ENCODE measurements around the gene FBXL17.

Gene FBXL17

DNA sequence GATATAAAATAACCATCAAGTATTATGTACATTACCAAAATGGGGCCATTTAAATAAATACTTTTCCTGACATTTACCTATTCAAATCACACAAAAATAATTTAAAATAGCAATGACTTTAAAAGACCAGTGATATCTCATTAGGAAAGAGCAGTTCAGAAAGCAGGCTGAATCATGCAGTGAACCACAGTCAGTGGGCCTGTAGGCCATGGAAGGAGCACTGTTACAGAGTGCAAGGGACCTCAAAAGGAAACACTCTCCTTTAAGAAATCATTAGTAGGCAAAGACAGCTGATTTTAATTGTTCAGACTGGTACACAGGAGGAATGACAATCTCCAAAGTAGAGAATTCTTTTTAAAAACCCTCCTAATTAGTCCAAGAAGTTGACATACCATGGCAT lies 427.6 kb downstream of the FBXL17 start:
- no peak for DNase-seq (ENCODE audit: low read depth in 2 of 2)

DNA sequence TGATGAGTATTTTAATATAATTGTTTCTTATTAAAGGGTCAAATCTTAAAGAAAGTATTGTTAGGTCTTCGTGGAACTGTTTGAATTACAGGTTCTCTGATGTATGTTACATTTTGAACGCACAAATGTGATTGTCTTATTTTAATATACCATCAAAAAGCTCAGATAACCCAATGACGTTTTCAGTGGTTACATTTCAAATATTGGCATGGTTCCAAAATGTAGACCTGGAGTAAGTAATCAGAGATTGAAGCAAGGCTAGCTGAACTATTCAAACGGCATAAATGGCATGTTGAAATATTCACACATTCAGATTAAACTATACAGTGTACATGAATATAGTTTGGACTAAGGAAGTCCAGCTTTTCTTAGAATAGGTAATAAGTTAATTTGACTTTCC lies 429.4 kb downstream of the FBXL17 start:
- no peak for DNase-seq (ENCODE audit: low read depth in 2 of 2)

DNA sequence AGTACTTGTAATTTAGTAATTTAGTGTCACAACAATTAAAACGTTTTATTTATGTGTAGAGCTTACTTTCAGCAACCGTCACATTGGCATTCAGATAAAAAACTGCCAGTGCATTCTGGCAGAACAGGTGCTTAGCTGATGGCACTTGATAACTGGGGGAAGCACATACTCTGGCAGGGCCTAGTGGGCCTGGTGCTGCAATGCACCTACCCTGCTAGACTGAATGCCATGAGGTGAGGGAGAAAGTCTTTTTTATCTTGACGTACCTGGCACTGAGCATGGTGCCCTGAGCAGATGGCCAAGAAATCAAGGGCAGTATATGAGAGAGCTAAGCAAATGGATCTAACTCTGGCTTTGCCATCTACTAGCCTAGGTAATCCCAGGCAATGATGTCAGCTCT lies 430.6 kb downstream of the FBXL17 start:
- no peak for DNase-seq (ENCODE audit: low read depth in 2 of 2)

DNA sequence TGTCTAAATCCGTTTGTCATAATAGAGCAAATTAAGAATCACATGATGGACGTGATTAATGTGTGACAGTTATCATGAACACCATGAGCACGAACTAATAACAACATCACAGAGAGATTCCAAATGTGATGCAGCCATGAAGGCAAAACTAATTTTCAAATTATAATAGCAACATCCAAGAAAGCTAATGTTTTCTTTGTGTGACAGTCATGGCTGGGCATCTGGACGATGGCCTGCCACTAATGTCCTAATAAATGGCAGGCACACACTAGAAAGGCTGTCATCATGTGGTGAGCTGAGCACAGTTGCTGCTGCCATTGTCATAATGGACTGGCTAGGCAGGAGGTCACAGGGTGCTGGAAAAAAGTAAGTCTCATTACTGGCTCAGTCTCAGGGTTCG lies 431.1 kb downstream of the FBXL17 start:
- no peak for DNase-seq (ENCODE audit: low read depth in 2 of 2)

DNA sequence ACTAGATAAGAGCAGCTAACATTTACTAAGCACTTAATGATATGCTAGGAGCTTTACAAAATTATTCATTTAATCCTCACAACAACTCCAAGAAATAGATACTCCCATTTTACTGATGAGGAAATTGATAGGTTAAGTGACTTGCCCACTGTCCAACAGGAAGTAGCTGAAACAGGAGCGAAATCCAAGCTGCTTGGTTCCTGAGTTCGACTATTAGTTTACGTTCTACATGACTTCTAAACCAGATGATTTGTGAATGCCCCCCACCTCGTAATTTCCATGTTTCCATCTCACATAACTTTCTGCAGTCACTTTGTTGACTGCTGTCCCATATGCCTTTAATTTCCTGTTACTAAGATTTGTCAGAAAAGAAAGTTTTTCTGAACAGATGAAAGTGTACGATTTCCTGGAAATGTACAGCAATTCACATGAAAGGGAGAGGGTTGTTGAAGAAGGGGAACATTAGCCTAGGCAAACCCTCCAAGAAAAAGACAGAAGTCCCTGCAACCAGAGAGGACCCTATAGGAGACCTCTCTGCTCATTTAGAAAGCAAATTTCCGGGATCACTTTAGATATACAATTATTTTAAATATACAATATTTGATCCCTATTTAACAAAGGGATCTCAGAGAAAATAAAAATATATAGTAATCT lies 432.1 kb downstream of the FBXL17 start:
- DNase-seq (ENCODE audit: low read depth in 2 of 2) = no peak

DNA sequence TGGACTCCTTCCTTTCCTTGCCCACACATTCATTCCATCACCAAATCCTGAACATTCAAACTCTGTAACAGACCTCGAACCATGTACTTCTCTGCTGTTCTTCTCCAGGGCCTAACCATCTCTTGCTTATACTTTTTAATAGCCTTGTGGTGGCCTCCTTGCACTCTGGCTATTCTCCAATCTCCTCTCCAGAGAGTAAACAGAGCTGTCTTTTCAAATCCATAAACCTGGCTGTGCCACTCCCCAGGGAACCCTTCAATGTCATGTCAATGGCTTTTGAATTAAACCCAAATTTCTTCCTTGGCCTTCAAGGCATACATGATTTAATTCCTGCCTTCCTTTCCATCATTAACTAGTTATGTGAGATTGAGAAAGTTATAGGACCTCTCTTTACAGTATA lies 433.5 kb downstream of the FBXL17 start:
- no peak for DNase-seq (ENCODE audit: low read depth in 2 of 2)

DNA sequence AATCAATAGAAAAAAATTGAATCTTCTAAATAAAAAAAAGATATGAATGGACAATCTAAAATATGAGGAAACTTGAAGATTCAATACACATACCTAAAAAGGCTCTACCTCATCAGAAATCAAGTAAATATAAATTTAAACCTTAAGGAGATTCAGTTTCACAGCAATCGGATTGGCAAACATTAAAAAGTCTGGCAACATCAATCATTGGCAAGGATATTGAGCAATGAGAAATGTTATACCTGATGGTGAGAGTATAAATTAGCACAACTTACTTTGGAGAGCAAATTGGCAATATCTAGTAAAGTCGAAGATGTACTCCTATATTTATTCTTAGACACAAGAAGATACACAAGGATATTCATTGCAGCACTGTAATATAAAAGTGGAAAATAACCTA lies 436.8 kb downstream of the FBXL17 start:
- DNase-seq (ENCODE audit: low read depth in 2 of 2) = no peak

DNA sequence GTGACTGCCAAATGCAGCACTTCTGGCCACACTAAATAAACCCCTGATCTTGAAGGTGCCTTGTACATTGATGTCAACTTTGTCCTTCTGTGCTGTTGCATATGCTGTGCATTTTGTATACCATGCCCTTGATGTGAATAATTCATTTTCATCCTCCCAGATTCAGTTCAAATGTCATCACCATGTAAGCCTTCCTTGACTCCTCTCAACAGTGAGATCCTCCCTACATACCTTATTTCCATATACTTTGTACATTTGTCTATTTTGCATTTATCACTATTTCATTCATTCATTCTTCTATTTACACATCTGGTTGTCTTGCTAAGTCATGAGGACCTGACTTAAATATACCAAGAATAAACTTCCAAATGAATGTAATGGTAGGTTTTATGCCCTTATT lies 438.0 kb downstream of the FBXL17 start:
- no peak for DNase-seq (ENCODE audit: low read depth in 2 of 2)

DNA sequence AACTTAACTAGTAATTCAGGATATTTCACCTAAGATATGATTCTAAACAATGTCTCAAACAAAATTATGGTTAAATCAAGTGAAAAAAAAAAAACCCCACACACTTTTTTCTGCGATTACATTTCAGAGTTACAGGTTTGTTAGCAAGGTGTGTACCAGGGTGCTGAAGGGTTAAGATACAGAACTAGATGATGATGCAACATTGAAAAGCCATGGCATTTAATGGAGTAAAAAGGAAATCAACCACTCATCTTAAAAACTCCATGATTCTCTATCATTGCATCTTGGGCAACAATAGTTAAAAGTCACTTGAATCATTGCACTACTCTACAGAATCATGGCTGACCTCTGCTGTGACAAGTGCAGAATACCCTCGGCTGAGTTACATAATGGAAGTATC lies 440.9 kb downstream of the FBXL17 start:
- no peak for DNase-seq (ENCODE audit: low read depth in 2 of 2)

DNA sequence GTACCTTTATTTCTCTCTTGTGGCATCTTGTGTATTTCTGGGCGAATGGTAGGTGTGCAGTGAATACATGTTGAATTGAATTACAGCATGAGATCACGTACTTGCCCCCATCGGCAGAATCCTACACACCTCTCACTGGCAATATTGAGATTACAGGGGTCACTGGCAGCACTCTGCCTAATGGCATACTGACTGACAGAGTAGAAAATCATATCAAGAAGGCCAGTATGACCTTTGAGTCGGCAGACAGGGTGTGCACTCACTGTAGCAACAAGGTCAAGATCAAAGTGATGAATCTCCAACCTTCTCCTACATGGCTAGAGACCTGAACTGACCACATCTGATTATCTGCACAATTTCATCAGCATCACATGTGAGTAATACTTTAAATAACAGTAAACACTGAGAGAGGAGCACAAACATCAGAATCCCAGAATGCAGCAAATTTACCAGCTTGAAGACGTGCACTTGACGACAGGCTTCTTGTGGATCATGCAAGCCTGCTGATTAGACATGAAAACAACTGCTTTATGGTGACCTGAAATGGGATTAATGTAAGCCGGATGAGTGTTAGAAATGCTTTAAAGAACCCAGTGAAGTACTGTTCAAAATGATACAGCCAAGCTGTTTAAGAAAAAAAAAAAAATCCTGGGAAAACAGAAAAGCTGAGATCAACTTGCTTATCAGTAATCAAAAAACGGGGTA lies 444.1 kb downstream of the FBXL17 start:
- DNase-seq (ENCODE audit: low read depth in 2 of 2) = no peak

DNA sequence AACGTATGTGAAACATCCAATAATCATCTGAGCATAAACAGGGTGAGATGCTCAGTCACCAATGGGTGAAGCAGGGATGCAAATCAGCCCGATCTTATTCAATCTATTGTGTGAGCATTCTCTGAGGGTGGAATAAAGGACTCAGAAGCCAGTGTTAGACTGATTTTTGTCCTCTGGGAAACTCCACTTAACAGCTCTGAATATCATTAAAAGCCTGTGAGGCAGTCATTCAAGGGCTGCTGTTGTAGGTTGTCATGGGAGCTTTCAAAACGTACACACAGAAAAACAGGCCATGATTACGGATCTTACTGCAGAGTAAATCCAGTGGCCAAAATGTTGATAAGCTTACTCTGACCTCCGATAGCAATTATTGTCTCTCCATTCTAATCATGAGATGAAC lies 444.7 kb downstream of the FBXL17 start:
- DNase-seq (ENCODE audit: low read depth in 2 of 2) = no peak

DNA sequence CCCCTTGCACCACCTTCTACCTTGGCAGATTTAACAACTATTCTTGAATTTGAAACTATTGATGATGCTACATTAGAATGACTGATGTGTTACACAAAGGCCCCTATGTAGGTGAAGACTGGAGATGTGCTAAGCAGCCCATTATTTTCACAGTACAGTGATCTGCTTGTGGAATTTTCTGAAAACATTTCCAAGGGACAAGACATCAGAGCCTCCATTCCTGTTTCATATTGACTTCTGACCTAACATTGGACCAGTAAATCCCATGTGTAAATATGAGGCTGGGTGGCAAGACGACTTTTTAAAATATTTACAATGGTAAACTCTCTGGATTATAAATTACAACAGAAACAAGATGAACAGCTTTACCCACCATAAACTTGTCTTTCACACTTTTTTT lies 445.4 kb downstream of the FBXL17 start:
- no peak for DNase-seq (ENCODE audit: low read depth in 2 of 2)

DNA sequence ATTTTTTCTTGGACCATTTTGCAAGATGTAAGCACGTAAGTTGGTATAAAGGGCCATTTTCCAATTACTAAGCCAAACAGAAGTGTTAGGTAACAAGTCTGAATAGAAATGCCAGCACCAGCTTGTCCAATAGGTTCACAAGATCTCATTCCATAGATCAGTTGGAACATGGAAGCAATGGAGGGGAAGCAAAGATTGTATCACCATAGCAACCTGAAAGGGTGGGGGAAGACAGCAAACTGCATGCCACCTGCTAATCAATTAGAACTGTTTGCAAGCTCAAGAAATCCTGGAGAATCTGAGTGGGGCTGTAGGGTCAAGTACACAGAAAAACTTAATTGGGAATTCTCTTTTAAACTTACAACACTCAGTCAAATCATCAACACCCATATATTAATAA lies 446.3 kb downstream of the FBXL17 start:
- no peak for DNase-seq (ENCODE audit: low read depth in 2 of 2)

DNA sequence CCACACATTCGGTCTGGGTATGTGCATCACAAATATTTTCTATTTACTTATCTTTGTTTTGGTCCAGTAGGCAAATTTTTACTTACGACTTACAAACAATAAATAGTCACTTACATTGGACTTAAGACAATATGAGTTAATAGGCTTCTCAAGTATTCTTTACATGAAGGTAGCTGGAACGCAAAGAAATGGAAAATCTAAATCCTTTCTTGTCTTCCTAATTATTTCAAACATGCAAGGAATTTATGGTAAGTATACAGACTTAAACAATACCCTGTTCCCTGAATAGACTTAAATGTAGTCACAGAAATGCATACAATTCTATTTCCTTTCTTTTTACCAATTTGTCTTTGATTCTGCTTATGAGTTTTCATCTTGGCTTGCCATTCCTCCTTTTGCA lies 448.6 kb downstream of the FBXL17 start:
- no peak for DNase-seq (ENCODE audit: low read depth in 2 of 2)

DNA sequence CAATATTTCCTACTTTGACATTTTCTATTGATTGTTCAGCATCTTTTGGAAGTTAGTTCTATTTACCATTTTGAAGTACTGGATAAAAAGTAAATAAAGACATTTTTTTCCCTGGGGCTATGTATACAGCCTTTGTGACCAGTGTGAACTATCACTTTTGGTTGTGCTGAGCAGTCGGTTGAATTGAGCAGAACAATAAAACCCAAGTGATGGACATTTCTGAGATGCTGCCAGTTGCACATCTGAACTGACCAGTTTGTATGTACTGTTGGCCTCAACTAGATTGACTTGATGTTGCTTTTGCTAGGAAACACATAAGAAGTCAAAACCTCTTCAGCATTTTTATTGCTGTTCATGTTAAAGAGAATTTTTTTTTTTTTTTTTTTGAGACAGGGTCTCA lies 451.0 kb downstream of the FBXL17 start:
- DNase-seq (ENCODE audit: low read depth in 2 of 2) = no peak

DNA sequence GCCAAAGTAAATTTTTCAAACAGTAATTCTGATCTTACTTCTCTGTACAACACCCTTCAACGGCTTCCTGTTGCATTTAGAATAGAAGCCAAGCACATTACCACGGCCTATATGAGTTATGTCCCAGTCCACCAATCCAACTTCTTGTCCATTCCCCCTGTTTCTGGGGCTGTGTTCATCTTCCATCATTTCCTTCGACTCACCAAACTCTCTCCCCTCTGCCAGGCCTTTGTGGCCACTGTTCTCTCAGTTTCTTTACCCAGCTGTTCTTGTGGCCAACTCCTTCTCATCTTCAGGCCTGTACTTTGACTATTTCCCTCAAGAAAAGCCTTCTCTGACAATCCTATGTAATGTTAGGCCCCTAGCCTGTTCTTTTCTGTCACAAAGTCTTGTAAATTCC lies 451.8 kb downstream of the FBXL17 start:
- no peak for DNase-seq (ENCODE audit: low read depth in 2 of 2)

DNA sequence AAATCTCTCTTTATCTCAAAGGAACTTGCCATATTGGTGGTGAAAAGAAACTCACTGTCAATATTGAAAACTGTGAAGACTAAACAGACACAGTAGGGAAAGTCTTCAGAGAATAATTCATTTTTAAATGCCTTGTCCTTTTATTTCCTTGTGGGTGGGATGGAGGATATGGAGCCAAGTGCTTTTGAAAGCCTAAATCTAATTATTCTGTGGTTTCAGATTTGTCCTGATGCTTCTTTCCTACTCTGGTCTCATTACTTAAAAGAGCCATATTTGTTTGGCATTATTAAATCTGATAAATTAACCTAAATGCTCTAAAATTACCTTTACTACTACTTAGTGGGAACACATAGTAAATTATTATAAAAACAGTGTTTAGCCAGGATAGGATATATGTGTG lies 452.8 kb downstream of the FBXL17 start:
- DNase-seq (ENCODE audit: low read depth in 2 of 2) = no peak

DNA sequence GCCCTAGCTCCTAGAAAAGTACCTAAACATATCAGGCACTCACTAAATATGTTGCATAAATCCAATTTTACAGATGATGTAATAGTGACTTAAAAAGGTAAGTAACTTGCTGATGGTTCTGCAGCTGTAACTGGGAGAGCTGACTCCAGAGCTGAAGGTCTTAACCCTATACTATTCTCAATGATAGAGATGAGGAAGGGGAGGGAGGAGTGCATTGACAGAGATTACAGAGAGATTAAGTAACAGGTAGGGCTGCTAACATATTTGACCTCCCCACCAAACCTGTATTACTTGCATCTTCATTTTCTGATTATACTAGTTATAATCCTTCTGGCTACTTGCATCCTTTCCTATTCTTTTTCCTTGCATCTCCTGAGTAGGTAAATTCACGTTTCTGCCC lies 455.8 kb downstream of the FBXL17 start:
- DNase-seq (ENCODE audit: low read depth in 2 of 2) = no peak

DNA sequence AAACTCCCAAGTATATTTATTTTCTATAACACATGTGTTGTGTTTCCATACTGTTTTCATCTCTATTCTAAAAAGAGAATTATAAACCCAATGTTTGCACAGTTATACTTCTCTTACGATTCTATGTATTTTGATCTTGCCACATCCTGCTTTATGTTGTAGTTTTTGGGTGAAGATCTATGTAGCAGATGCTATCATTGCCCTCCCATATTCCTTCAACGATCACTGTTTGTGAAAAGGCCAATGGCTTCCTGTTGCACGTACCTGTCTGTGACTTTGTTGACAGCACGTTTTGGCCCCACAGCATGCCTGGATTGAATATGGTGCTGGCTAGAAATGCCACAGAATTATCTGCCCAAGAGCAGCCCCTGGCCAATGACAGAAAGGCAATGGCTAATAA lies 456.7 kb downstream of the FBXL17 start:
- DNase-seq (ENCODE audit: low read depth in 2 of 2) = no peak

DNA sequence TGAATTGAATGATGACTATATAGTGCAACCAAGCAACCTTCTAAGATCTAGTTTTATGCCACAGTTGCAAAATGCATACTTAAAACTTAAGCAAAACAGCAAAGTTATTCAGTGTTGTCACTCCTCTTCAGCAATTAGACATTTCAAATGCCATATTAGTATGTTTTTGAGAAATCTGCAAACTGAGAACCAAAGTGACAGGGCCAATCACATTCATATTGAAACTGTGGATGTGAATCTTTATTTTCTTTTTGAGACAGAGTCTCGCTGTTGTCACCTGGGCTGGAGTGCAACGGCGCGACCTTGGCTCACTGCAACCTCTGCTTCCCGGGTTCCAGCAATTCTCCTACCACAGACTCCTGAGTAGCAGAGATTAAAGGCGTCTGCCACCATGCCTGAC lies 461.9 kb downstream of the FBXL17 start:
- DNase-seq (ENCODE audit: low read depth in 2 of 2) = peak in 1 of 2 donors; percentile 4

DNA sequence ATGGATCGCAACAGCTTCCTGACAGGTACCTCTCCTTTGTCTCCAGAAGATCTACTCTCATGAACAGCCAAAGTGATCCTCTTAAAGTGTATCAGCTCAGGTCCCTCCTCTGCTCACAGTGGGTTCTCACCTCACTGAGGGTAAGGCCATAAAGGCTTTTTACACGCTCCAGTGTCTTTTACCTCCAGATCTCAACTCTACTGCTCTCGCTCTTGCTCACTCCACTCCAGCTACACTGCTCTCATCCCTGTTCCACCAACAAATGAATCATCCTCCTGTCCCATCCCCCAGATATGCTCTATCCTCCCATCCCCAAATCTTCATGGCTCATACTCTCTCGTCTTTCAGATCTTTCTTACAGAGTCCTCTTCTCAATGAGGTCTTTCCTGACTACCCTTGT lies 462.5 kb downstream of the FBXL17 start:
- DNase-seq (ENCODE audit: low read depth in 2 of 2) = no peak

DNA sequence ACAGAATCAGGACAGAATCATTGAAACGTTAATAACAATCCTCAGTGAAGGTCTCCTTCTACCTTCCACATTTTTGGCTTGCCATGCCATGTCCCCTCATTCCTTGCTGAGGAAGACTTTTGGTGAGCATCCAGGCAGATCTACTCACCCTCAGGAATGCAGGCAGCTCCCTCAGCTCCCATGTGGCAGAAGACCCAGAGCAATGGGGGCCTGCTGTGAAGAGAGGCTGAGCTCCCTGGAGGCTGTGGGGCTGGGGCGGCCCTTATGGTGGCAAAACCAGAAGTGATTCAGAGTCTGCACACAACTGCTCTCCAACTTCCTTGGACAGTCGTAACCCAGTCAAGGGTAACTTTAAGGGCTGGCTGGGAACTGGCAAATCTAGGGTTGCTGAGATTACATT lies 463.9 kb downstream of the FBXL17 start:
- DNase-seq (ENCODE audit: low read depth in 2 of 2) = no peak

DNA sequence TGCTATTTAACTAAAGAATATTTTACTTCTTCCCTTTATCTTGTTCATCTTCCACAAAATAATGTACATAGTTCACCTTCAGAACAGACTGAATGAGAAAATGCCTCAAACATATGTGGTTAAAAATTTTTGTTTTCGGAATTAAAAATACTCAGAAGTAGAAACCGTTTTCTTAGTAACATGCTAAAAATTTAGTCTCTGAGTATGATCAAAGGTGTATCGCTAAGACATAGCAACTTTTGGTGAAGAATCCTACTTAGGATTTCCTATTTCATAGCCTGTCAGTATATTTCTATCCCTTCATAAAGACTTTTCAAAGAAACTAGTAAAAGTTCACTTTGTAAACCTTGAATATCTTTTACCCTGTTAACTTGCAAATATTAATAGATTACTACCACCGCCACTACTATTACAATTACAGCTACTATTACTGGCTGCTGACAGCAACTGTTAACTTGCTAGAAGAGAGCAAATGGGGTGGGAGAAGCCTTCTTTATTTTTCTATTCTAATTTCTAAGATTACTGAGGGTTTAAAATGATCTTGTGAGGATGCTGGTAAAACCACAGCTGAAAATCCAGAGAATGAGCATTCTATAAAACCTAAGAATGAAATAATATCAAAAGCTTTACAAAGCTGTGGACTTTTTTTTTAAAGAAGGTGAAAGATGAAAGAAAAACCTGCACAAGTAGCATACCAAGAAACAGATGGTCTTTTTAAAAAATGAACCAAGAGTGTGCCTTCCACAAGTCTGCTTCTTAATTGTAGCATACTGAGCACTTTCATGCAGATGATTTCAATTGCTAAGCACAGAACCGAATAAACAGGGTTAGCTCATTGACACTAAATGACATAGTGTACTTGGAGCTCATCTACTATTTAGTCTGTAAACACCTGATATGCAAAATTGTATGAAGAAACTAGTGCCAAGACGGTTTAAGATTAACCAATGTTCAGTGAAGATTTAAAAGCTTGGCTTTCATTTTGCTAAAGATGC lies 464.9 kb downstream of the FBXL17 start:
- DNase-seq (ENCODE audit: low read depth in 2 of 2) = no peak

All from stimulated activated CD4-positive, alpha-beta T cell treated with anti-CD3 and anti-CD28 coated beads, Interleukin-4, amount 100 ng/mL, for 48 hours (primary cell).